ENCODE data around the gene ZNF500.

Gene ZNF500

DNA sequence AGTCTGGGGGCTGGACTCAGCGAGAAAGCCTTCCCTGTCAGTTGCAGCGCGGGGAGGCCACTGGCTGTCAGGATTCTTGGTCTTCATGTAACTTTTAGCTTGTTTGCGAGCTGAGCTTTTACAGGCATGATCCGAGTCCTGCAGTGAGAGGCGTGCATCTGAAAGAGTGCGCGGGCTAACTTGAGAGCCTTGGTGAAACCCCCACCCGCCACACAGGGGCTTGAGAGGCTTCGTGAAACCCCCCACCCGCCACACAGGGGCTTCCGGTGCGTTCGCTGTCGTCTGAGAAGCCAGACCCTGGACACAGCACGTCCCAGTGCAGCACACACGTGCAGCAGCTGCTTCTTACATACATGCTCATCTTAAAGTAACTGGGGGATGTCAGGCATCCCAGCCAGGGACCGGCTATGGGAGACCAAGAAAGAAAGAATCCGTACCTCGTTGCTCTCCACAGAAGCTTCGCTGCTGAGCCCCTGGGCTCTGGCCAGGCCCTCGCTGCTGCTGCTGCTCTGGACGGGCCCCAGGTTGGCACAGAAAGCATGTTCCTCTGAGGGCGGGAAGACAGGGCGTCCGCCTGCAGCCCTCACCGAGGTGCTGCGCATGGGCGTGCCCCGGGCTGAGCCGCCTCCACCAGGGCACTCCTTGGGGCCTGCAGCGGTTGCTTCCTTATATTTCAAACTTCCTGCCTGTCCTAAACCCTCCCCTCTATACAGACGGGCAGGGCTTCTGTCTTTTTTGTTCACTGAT, 65.8 kb downstream of the ZNF500 start:
- no peak for DNase-seq

DNA sequence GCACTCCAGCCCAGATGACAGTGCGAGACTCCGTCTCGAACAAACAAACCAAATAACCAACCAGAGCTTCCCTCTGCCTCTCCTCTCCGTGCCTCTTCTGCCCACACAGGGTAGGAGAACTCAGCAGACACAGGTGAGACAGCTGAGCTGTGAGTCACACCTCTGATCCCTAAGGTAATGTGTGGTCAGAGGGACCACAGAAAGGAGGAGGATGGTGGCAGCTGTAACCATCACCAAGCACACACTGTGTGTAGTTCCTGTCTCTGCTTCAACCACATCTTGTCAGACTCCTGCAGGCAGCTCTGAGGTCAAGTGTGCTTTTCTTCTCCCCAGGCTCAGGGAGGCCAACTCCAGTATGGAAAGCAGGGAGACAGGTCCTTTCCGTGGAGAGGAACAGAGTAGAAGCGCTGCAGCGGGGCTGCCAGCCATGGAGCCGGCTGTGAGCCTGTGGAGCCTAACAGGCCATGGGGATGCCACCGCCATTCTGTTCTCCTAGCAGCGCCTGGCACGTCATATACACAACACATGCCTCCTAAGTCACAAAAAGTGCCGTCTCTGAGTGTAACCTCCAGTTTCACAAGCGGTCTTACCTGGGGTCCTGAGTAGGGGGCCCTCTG, 66.5 kb downstream of the ZNF500 start:
- DNase-seq = no peak

DNA sequence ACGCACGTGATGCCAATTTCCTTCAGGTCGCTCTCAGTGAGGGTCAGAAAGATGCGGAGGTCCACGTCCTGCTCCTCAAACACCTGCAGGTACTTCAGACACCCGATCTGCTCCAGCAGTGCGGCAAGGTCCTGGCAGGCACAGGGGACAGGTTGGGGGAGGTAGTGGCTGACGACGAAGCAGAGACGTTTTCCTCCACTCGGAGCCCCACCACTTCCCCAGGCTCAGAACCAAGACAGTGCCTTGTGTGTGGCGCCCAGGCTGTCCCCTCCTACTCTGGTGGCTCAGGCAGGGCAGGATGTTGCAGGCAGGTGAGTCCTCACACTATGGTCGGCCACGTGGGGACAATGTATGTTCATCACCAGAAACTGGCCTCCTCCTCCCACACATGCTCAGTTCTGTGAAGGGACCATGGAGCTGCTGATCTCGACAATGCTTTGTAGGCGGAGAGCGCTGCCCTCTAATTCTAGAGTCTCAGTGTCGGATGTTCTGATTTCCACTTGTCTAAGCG, 67.9 kb downstream of the ZNF500 start:
- DNase-seq = no peak

DNA sequence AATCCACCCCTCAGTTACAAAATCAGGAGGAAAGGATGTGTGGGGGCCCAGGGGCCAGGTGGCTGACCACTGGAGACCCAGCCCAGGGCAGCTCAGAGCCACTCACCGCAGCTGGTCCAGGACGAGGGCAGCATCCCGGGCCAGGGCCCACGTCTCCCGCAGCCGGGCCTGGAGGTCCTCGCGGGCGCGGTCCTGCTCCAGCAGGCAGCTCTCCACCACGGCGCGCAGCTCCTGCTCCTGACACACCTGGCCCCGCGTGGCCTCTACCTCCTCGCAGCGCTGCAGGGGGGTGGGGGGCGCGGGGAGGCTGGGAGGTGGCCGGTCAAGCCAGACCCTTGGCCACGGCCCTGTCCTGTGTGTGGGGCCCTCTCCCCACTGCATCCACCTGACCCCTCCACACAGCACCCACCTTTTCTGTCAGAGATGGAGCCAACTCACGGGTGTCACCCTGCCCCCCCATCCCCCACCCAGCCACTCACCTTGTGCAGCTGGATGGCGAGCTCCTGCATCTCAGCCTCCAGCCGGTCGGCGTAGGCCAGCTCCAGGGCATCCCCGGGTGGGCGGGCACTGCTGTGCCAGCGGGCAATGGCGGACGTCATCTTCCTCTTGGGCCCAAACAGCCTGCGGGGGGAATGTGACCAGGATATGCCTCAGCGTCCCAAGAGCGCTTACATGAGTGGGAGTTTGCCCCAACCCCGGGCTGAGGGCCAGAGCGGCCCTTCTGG, 68.5 kb downstream of the ZNF500 start:
- DNase-seq = no peak

Data from activated CD4-positive, alpha-beta T cell treated with anti-CD3 and anti-CD28 coated beads for 1 hour (primary cell).